NB4 (cell line): ENCODE measurements around the gene STX18.

ENCODE experiments used
- DNase-seq: peaks from one replicate; pipeline ENCODE4 v3.0.0; 2010; ENCODE audit warnings: low read depth
- H3K4me3 ChIP-seq: one replicate; pipeline ENCODE4 v1.5.1; 2011; ENCODE audit warnings: mild to moderate bottlenecking, low read depth, low read length, moderate library complexity
- MYC ChIP-seq: IDR thresholded peaks from 2 replicates; pipeline ENCODE4 v1.6.1; 2011; ENCODE audit warnings: low read depth, low read length
- POLR2A ChIP-seq: IDR thresholded peaks from 2 replicates; pipeline ENCODE4 v1.6.1; 2011; ENCODE audit warnings: mild to moderate bottlenecking; ENCODE audit not compliant: insufficient read length; ENCODE audit errors: extremely low read depth
- TF ChIP-seq, protein P1 (sequence below): IDR thresholded peaks from one replicate; pipeline ENCODE4 v1.5.1; 2012; ENCODE audit warnings: low read depth, low read length
- TF ChIP-seq, protein P2 (sequence below): IDR thresholded peaks from 2 replicates; pipeline ENCODE4 v1.6.1; 2011; ENCODE audit warnings: low read depth, low read length

Gene STX18

DNA sequence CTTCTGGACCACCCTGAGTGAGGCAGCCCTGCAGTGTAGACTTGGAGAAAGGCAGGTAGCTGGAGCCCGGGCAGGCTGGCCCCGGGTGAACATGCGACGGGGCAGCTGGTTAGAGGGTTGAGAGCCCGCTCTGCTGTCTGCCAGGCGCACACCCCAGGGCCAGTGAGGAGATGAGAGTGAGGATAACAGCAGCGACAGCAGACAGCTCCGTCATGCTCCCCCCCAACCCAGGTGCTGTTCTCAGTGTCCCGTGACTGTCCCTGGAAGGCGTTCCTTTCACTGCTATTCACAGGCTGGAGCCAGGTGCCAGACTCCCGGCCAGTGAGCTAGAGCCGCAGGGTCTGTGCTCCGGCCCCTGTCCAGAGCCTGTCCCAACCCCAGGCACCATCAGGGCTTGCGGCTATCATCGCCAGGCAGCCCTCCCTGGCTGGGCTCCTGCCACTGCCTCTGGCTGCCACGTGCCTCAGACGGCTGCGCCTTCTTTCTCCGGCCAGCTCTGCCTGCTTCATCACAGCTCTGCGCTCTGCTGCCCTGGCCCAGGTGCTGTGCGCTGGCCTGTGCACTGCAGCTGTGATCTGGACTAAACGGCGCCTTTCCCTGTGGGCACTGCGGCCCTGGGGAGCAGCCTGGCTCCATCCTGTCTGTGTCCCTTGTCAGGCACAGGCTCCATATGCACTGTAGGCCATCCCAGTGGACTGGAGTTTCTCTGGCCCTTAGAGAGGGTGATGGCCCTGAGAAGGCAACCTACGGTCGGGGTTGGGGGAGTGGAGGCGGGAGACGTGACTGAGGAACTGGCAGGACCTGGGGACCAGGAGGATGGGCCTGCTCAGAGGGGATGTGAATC lies 135.2 kb downstream of the STX18 start:
- H3K4me3 ChIP-seq: no peak overlapping the region
- DNase-seq: no peak
- TF ChIP-seq POLR2A (no peak), MYC (no peak)
- TF ChIP-seq, protein P1, sequence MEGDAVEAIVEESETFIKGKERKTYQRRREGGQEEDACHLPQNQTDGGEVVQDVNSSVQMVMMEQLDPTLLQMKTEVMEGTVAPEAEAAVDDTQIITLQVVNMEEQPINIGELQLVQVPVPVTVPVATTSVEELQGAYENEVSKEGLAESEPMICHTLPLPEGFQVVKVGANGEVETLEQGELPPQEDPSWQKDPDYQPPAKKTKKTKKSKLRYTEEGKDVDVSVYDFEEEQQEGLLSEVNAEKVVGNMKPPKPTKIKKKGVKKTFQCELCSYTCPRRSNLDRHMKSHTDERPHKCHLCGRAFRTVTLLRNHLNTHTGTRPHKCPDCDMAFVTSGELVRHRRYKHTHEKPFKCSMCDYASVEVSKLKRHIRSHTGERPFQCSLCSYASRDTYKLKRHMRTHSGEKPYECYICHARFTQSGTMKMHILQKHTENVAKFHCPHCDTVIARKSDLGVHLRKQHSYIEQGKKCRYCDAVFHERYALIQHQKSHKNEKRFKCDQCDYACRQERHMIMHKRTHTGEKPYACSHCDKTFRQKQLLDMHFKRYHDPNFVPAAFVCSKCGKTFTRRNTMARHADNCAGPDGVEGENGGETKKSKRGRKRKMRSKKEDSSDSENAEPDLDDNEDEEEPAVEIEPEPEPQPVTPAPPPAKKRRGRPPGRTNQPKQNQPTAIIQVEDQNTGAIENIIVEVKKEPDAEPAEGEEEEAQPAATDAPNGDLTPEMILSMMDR: no peak
- TF ChIP-seq, protein P2, sequence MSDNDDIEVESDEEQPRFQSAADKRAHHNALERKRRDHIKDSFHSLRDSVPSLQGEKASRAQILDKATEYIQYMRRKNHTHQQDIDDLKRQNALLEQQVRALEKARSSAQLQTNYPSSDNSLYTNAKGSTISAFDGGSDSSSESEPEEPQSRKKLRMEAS: no peak

DNA sequence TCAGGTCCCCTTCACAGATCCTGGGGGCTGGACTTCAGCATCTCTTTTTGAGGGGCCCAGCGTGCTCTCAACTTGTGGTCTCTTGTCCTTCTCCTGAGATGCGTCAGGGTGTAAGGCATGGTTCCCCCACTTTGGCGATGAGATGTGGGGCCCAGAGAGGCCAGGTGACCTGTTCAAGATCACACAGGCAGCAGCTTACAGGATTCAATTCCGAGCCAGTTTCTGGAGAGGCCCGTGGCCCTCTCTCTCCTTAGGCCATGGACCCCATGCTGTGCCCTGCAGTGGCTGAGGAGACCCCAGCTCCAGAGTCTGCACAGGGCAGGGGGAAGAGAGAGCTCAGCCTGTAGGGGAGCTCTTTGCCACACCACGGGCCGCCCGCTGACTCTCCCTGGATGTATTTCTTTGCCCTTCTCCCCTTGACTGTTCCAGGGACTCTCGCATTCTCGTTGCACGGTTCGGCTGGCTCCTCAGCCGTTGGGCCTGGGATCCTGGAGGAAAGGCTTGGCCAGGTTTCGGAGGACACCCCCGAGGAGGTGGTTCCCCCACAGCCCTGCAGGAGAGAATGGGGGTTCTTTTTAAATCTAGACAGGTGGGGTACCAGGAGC lies 136.4 kb downstream of the STX18 start:
- TF ChIP-seq POLR2A: no peak
- TF ChIP-seq, protein P2: no peak
- no peak for TF ChIP-seq MYC
- TF ChIP-seq, protein P1: no peak
- DNase-seq: no peak
- no peak overlapping the region for H3K4me3 ChIP-seq

DNA sequence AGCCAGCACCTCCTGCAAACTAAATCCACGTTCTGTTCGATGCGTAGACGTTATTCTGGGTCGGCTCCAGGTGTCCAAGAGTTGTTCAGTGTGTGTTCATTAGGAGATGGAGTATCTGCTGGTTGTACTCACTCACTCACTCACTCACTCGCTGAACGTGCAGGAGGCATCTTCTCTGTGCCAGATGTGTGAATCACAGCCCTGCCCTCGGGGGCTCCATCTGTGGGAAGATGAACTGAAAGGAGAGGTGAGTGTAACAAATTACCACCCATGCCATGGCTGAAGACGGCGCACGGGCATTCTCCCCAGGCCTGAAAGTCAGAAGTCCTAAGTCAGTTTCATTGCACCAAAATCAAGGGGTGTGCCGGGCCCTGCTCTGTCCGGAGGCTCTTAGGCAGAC lies 138.9 kb downstream of the STX18 start:
- no peak for TF ChIP-seq MYC
- TF ChIP-seq POLR2A: no peak
- DNase-seq: no peak
- no peak overlapping the region for H3K4me3 ChIP-seq

DNA sequence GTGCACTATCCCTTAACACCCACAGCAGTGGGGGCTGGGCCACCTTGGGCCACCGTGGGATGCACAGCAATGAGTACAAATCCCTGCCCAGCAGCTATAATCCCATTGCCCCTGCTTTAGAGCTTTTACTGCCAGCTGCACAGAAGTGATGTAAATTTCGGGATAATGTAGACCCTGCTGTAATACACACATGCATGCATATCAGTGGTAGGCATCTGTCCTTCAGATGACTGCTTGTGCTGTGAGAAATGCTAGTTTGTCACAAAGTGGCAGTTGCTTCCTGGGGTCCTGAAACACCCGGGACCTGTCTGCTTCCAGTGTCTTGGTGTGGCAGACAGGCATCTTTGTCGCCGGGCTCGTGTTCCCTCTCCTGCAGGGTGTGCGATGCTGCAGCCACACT lies 140.8 kb downstream of the STX18 start:
- TF ChIP-seq, protein P2: no peak
- TF ChIP-seq MYC (no peak), POLR2A (no peak)
- TF ChIP-seq, protein P1: no peak
- DNase-seq: no peak
- no peak overlapping the region for H3K4me3 ChIP-seq

DNA sequence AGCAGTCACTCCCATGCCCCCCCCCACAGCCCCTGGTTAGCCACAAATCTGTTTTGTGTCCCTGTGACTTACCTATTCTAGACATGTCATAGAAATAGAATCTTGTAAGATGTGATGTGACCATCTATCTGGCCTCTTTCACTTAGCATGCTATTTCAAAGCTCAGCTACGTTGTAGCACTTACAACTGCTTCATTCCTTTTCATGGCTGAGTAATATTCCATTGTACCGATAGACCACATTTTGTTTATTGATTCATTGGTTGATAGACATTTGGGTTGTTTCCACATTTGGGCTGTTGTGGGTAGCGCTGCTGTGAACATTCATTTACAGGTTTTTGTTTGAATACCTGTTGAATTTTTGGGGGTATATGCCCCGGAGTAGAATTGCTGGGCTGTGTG lies 143.4 kb downstream of the STX18 start:
- TF ChIP-seq, protein P1: no peak
- TF ChIP-seq, protein P2: no peak
- no peak for TF ChIP-seq MYC
- no peak for TF ChIP-seq POLR2A
- DNase-seq: no peak

DNA sequence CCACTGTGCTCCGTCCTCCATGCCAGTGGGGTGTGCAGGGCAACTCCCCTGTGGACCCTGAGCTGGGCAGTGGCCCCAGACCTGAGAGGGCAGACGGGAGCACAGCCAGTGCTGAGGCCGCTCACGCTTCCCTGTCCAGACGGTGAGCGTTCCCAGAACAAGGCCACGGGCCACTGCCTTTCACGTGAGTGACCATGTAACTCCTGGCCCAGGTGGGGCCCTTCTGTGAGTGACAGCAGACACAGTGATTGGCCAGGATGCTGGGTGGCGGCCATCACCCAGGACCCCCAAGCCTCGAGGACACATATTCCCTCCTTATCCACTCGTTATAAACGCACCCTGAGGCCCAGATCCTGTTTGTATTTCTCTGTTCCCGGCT lies 144.4 kb downstream of the STX18 start:
- DNase-seq: no peak
- TF ChIP-seq, protein P2: no peak
- no peak for TF ChIP-seq POLR2A
- TF ChIP-seq MYC: no peak
- TF ChIP-seq, protein P1: no peak
- H3K4me3 ChIP-seq: no peak overlapping the region

More for the DNA sequence above, 143.4 kb downstream of the STX18 start:
- H3K4me3 ChIP-seq: no peak overlapping the region
